HEK293 (cell line): ENCODE measurements around the gene FAM217A.
A peak's percentile ranks its signal among the peaks of the same experiment; 100 is the strongest.

Experiments
- GFI1B ChIP-seq: fragments of 450-650 bp; formaldehyde crosslinking; IDR thresholded peaks from 2 replicates; pipeline ENCODE4 v1.5.1; 2016; ENCODE audit warnings: missing biosample characterization, missing genetic modification characterization
- GLI4 ChIP-seq: fragments of 450-650 bp; formaldehyde crosslinking; IDR thresholded peaks from 2 replicates; pipeline ENCODE4 v1.5.1; 2016; ENCODE audit warnings: missing biosample characterization, missing genetic modification characterization
- HOXD13 ChIP-seq: sonication (generic); formaldehyde crosslinking; IDR thresholded peaks from 2 replicates; pipeline ENCODE4 v1.8.0; 2022; ENCODE audit warnings: missing genetic modification reagents, borderline replicate concordance
- KLF8 ChIP-seq: fragments of 450-650 bp; formaldehyde crosslinking; IDR thresholded peaks from 2 replicates; pipeline ENCODE4 v1.5.1; 2016; ENCODE audit warnings: missing biosample characterization, missing genetic modification characterization
- SP2 ChIP-seq: fragments of 450-650 bp; formaldehyde crosslinking; IDR thresholded peaks from 2 replicates; pipeline ENCODE4 v1.5.1; 2016; ENCODE audit warnings: missing biosample characterization, missing genetic modification characterization
- ZBTB17 ChIP-seq: fragments of 450-650 bp; formaldehyde crosslinking; IDR thresholded peaks from 2 replicates; pipeline ENCODE4 v1.5.1; 2016; ENCODE audit warnings: missing biosample characterization, missing genetic modification characterization
- ZBTB21 ChIP-seq: fragments of 450-650 bp; formaldehyde crosslinking; IDR thresholded peaks from 2 replicates; pipeline ENCODE4 v1.5.1; 2017; ENCODE audit warnings: missing biosample characterization, missing genetic modification characterization
- ZEB2 ChIP-seq: fragments of 450-650 bp; formaldehyde crosslinking; IDR thresholded peaks from 2 replicates; pipeline ENCODE4 v1.5.1; 2016; ENCODE audit warnings: missing biosample characterization, missing genetic modification characterization
- ZNF169 ChIP-seq: fragments of 450-650 bp; formaldehyde crosslinking; IDR thresholded peaks from 2 replicates; pipeline ENCODE4 v1.5.1; 2016; ENCODE audit warnings: missing biosample characterization, missing genetic modification characterization
- ZNF2 ChIP-seq: fragments of 450-650 bp; formaldehyde crosslinking; IDR thresholded peaks from 2 replicates; pipeline ENCODE4 v1.5.1; 2016; ENCODE audit warnings: missing biosample characterization, missing genetic modification characterization
- ZNF391 ChIP-seq: fragments of 450-650 bp; formaldehyde crosslinking; IDR thresholded peaks from 2 replicates; pipeline ENCODE4 v1.5.1; 2016; ENCODE audit warnings: low read depth, missing biosample characterization, missing genetic modification characterization, borderline replicate concordance
- ZNF629 ChIP-seq: fragments of 450-650 bp; formaldehyde crosslinking; IDR thresholded peaks from 2 replicates; pipeline ENCODE4 v1.5.1; 2017; ENCODE audit warnings: missing biosample characterization, missing genetic modification characterization
- ZNF660 ChIP-seq: fragments of 450-650 bp; IDR thresholded peaks from 2 replicates; pipeline ENCODE4 v1.5.1; 2018; ENCODE audit warnings: missing biosample characterization, mild to moderate bottlenecking, missing genetic modification characterization
- ZNF776 ChIP-seq: fragments of 450-650 bp; formaldehyde crosslinking; IDR thresholded peaks from 2 replicates; pipeline ENCODE4 v1.5.0; 2017; ENCODE audit warnings: missing biosample characterization, missing genetic modification characterization, borderline replicate concordance
- ZSCAN23 ChIP-seq: fragments of 450-650 bp; formaldehyde crosslinking; IDR thresholded peaks from 2 replicates; pipeline ENCODE4 v1.5.1; 2016; ENCODE audit warnings: missing biosample characterization, missing genetic modification characterization
- ZSCAN30 ChIP-seq: fragments of 450-650 bp; IDR thresholded peaks from 2 replicates; pipeline ENCODE4 v1.5.1; 2018; ENCODE audit warnings: missing biosample characterization, mild to moderate bottlenecking, missing genetic modification characterization, moderate library complexity
- TF ChIP-seq, protein P1 (sequence below): fragments of 450-650 bp; formaldehyde crosslinking; IDR thresholded peaks from 2 replicates; pipeline ENCODE4 v1.5.0; 2017; ENCODE audit warnings: missing biosample characterization, missing genetic modification characterization, borderline replicate concordance
- TF ChIP-seq, protein P2 (sequence below): fragments of 450-650 bp; formaldehyde crosslinking; optimal IDR thresholded peaks from 2 replicates; pipeline ENCODE3; 2016; ENCODE audit warnings: missing biosample characterization, mild to moderate bottlenecking, missing genetic modification characterization
- TF ChIP-seq, protein P3 (sequence below): fragments of 450-650 bp; formaldehyde crosslinking; IDR thresholded peaks from 2 replicates; pipeline ENCODE4 v1.5.1; 2016; ENCODE audit warnings: missing biosample characterization, missing genetic modification characterization
- TF ChIP-seq, protein P4 (sequence below): fragments of 450-650 bp; formaldehyde crosslinking; IDR thresholded peaks from 2 replicates; pipeline ENCODE4 v1.5.1; 2016; ENCODE audit warnings: missing biosample characterization, missing genetic modification characterization
- TF ChIP-seq, protein P5 (sequence below): IDR thresholded peaks from 2 replicates; pipeline ENCODE4 v1.6.1; 2011; ENCODE audit warnings: mild to moderate bottlenecking, low read depth, low read length, borderline replicate concordance
- TF ChIP-seq, protein P6 (sequence below): fragments of 450-650 bp; formaldehyde crosslinking; conservative IDR thresholded peaks from 2 replicates; pipeline ENCODE4 v1.5.1; 2016; ENCODE audit warnings: low read depth, missing biosample characterization, missing genetic modification characterization
- TF ChIP-seq, protein P7 (sequence below): fragments of 450-650 bp; formaldehyde crosslinking; IDR thresholded peaks from 2 replicates; pipeline ENCODE4 v1.5.1; 2017; ENCODE audit warnings: missing biosample characterization, missing genetic modification characterization

The FAM217A gene

DNA sequence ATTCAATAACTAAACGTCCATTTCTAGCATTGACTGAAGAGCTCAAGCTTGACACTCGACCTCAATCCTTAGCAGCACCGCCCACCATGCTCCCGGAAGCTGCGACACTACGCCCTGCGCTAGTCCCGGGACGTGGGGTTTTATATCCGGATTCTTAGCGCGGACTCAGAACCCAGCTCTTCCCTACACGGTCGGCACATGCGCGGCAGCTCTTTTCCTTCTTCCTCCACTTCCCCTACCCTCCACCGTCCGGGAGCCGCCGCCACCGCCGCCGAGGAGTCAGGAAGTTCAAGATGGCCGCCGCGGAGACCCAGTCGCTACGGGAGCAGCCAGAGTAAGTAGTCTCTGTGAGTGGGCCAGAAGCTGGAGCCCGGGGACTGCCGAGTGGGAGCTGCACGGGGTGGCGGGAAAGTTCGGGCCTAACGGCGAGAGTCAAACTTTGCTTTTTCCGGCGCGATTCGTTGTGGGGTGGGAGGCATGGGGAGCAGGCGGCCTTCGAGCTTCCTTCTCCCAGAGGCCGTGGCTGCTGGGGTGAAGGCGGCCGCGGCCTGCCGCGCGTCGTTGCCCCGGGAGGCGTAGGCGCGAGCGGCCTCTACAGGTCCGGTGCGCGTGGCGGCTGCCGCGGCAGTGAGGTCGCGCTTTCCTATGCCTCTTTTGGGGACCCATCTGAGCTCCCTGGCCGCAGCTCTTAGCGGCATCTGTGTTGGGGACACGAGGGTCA is 57.6 kb downstream of the FAM217A start (continued):
- TF ChIP-seq, protein P1, sequence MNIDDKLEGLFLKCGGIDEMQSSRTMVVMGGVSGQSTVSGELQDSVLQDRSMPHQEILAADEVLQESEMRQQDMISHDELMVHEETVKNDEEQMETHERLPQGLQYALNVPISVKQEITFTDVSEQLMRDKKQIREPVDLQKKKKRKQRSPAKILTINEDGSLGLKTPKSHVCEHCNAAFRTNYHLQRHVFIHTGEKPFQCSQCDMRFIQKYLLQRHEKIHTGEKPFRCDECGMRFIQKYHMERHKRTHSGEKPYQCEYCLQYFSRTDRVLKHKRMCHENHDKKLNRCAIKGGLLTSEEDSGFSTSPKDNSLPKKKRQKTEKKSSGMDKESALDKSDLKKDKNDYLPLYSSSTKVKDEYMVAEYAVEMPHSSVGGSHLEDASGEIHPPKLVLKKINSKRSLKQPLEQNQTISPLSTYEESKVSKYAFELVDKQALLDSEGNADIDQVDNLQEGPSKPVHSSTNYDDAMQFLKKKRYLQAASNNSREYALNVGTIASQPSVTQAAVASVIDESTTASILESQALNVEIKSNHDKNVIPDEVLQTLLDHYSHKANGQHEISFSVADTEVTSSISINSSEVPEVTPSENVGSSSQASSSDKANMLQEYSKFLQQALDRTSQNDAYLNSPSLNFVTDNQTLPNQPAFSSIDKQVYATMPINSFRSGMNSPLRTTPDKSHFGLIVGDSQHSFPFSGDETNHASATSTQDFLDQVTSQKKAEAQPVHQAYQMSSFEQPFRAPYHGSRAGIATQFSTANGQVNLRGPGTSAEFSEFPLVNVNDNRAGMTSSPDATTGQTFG (tag by site-specific recombination) = no peak
- peak; percentile 95 for TF ChIP-seq SP2 (tag by site-specific recombination)
- TF ChIP-seq, protein P2, sequence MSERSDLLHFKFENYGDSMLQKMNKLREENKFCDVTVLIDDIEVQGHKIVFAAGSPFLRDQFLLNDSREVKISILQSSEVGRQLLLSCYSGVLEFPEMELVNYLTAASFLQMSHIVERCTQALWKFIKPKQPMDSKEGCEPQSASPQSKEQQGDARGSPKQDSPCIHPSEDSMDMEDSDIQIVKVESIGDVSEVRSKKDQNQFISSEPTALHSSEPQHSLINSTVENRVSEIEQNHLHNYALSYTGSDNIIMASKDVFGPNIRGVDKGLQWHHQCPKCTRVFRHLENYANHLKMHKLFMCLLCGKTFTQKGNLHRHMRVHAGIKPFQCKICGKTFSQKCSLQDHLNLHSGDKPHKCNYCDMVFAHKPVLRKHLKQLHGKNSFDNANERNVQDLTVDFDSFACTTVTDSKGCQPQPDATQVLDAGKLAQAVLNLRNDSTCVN = peak; percentile 80
- TF ChIP-seq, protein P3, sequence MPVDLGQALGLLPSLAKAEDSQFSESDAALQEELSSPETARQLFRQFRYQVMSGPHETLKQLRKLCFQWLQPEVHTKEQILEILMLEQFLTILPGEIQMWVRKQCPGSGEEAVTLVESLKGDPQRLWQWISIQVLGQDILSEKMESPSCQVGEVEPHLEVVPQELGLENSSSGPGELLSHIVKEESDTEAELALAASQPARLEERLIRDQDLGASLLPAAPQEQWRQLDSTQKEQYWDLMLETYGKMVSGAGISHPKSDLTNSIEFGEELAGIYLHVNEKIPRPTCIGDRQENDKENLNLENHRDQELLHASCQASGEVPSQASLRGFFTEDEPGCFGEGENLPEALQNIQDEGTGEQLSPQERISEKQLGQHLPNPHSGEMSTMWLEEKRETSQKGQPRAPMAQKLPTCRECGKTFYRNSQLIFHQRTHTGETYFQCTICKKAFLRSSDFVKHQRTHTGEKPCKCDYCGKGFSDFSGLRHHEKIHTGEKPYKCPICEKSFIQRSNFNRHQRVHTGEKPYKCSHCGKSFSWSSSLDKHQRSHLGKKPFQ (tag by site-specific recombination) = no peak
- TF ChIP-seq, protein P4, sequence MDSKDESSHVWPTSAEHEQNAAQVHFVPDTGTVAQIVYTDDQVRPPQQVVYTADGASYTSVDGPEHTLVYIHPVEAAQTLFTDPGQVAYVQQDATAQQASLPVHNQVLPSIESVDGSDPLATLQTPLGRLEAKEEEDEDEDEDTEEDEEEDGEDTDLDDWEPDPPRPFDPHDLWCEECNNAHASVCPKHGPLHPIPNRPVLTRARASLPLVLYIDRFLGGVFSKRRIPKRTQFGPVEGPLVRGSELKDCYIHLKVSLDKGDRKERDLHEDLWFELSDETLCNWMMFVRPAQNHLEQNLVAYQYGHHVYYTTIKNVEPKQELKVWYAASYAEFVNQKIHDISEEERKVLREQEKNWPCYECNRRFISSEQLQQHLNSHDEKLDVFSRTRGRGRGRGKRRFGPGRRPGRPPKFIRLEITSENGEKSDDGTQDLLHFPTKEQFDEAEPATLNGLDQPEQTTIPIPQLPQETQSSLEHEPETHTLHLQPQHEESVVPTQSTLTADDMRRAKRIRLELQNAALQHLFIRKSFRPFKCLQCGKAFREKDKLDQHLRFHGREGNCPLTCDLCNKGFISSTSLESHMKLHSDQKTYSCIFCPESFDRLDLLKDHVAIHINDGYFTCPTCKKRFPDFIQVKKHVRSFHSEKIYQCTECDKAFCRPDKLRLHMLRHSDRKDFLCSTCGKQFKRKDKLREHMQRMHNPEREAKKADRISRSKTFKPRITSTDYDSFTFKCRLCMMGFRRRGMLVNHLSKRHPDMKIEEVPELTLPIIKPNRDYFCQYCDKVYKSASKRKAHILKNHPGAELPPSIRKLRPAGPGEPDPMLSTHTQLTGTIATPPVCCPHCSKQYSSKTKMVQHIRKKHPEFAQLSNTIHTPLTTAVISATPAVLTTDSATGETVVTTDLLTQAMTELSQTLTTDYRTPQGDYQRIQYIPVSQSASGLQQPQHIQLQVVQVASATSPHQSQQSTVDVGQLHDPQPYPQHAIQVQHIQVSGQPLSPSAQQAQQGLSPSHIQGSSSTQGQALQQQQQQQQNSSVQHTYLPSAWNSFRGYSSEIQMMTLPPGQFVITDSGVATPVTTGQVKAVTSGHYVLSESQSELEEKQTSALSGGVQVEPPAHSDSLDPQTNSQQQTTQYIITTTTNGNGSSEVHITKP (tag by site-specific recombination) = peak; percentile 33; the same call in 1 of the 2 replicates
- TF ChIP-seq ZBTB21 (tag by site-specific recombination) = 0 out of 2 replicates have a peak, but pooled peaks have one; percentile 25
- peak; percentile 97 for TF ChIP-seq ZBTB17
- peak; percentile 69; the same call in 1 of the 2 replicates for TF ChIP-seq ZSCAN30 (tag by site-specific recombination)
- peak; percentile 81 for TF ChIP-seq ZNF629 (tag by site-specific recombination)
- TF ChIP-seq, protein P5, sequence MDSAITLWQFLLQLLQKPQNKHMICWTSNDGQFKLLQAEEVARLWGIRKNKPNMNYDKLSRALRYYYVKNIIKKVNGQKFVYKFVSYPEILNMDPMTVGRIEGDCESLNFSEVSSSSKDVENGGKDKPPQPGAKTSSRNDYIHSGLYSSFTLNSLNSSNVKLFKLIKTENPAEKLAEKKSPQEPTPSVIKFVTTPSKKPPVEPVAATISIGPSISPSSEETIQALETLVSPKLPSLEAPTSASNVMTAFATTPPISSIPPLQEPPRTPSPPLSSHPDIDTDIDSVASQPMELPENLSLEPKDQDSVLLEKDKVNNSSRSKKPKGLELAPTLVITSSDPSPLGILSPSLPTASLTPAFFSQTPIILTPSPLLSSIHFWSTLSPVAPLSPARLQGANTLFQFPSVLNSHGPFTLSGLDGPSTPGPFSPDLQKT = no peak
- peak; percentile 77; the same call in 1 of the 2 replicates for TF ChIP-seq HOXD13 (CRISPR knock-in tag)
- 0 out of 2 replicates have a peak, but pooled peaks have one; percentile 39 for TF ChIP-seq GLI4
- TF ChIP-seq KLF8 (tag by site-specific recombination) = peak; percentile 45
- peak; percentile 84 for TF ChIP-seq ZNF2 (tag by site-specific recombination)
- no peak for TF ChIP-seq ZNF169 (tag by site-specific recombination)
- peak; percentile 72; the same call in 1 of the 2 replicates for TF ChIP-seq ZNF391
- peak; percentile 65; the same call in 1 of the 2 replicates for TF ChIP-seq ZNF660 (tag by site-specific recombination)
- no peak for TF ChIP-seq ZSCAN23 (tag by site-specific recombination)
- TF ChIP-seq, protein P6, sequence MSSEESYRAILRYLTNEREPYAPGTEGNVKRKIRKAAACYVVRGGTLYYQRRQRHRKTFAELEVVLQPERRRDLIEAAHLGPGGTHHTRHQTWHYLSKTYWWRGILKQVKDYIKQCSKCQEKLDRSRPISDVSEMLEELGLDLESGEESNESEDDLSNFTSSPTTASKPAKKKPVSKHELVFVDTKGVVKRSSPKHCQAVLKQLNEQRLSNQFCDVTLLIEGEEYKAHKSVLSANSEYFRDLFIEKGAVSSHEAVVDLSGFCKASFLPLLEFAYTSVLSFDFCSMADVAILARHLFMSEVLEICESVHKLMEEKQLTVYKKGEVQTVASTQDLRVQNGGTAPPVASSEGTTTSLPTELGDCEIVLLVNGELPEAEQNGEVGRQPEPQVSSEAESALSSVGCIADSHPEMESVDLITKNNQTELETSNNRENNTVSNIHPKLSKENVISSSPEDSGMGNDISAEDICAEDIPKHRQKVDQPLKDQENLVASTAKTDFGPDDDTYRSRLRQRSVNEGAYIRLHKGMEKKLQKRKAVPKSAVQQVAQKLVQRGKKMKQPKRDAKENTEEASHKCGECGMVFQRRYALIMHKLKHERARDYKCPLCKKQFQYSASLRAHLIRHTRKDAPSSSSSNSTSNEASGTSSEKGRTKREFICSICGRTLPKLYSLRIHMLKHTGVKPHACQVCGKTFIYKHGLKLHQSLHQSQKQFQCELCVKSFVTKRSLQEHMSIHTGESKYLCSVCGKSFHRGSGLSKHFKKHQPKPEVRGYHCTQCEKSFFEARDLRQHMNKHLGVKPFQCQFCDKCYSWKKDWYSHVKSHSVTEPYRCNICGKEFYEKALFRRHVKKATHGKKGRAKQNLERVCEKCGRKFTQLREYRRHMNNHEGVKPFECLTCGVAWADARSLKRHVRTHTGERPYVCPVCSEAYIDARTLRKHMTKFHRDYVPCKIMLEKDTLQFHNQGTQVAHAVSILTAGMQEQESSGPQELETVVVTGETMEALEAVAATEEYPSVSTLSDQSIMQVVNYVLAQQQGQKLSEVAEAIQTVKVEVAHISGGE = peak; percentile 94
- no peak for TF ChIP-seq GFI1B (tag by site-specific recombination)
- TF ChIP-seq ZEB2 (tag by site-specific recombination) = peak; percentile 70
- no peak for TF ChIP-seq ZNF776 (tag by site-specific recombination)
- TF ChIP-seq, protein P7, sequence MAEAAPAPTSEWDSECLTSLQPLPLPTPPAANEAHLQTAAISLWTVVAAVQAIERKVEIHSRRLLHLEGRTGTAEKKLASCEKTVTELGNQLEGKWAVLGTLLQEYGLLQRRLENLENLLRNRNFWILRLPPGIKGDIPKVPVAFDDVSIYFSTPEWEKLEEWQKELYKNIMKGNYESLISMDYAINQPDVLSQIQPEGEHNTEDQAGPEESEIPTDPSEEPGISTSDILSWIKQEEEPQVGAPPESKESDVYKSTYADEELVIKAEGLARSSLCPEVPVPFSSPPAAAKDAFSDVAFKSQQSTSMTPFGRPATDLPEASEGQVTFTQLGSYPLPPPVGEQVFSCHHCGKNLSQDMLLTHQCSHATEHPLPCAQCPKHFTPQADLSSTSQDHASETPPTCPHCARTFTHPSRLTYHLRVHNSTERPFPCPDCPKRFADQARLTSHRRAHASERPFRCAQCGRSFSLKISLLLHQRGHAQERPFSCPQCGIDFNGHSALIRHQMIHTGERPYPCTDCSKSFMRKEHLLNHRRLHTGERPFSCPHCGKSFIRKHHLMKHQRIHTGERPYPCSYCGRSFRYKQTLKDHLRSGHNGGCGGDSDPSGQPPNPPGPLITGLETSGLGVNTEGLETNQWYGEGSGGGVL (tag by site-specific recombination) = peak; percentile 47; the same call in 1 of the 2 replicates
